Natural killer cell (primary cell): Measurements from ENCODE around the gene HTR4. TPM values are rescaled to one million over a fixed set of nuclear protein-coding genes. Genes with fewer than 3 reads are reported as not detected.
"Not testable (repeated sequence)": the region's sequence is repeated elsewhere in the genome, so short reads cannot be mapped to it uniquely, and the experiment has no call there.

Experiments
- ATAC-seq, 3 donors: fragments of 150-1000 bp in 2 of 3; fragments of 200-7000 bp in 1 of 3; cut with Tn5 transposase; 1 replicate in 1 of 3; 2 replicates in 2 of 3; pipeline ENCODE4 v1.10.0; 2021; ENCODE audit warnings: mild to moderate bottlenecking in 2 of 3, moderate library complexity in 2 of 3
- DNase-seq, 2 donors: peaks; one replicate each; pipeline versions ENCODE4 v3.0.0 to v3.0.0-alpha.2; 2013 to 2021; ENCODE audit warnings: mixed read lengths in 1 of 2
- H3K27ac ChIP-seq: one replicate; pipeline ENCODE4 v1.5.1; 2013; ENCODE audit warnings: mild to moderate bottlenecking, low read length
- H3K27me3 ChIP-seq: one replicate; pipeline ENCODE4 v1.6.1; 2013; ENCODE audit warnings: low read length; ENCODE audit not compliant: control insufficient read depth, insufficient read depth
- H3K36me3 ChIP-seq: one replicate; pipeline ENCODE4 v1.6.1; 2013; ENCODE audit warnings: low read length; ENCODE audit not compliant: control insufficient read depth, insufficient read depth
- H3K4me1 ChIP-seq: one replicate; pipeline ENCODE4 v1.6.1; 2013; ENCODE audit warnings: low read length; ENCODE audit not compliant: control insufficient read depth, insufficient read depth
- H3K4me3 ChIP-seq: one replicate; pipeline ENCODE4 v1.5.1; 2013; ENCODE audit warnings: low read length
- H3K9me3 ChIP-seq: one replicate; pipeline ENCODE4 v1.6.1; 2013; ENCODE audit warnings: low read length; ENCODE audit not compliant: control insufficient read depth, insufficient read depth
- H3K27ac Mint-ChIP-seq, 2 donors: one replicate each; pipeline ENCODE4 v1.8.0; 2022; ENCODE audit warnings: mild to moderate bottlenecking in 2 of 2, mixed read lengths in 2 of 2, moderate library complexity in 1 of 2
- H3K27me3 Mint-ChIP-seq, 2 donors: one replicate each; pipeline ENCODE4 v1.8.0; 2022; ENCODE audit warnings: low read depth in 2 of 2, mixed read lengths in 2 of 2
- H3K36me3 Mint-ChIP-seq: one replicate; pipeline ENCODE4 v1.8.0; 2022; ENCODE audit warnings: mixed read lengths
- H3K4me1 Mint-ChIP-seq, 2 donors: one replicate each; pipeline ENCODE4 v1.8.0; 2022; ENCODE audit warnings: mixed read lengths in 2 of 2
- H3K4me3 Mint-ChIP-seq: one replicate; pipeline ENCODE4 v1.8.0; 2022; ENCODE audit warnings: mild to moderate bottlenecking, moderate library complexity, mixed read lengths
- H3K9me3 Mint-ChIP-seq, 2 donors: one replicate each; pipeline ENCODE4 v1.8.0; 2022; ENCODE audit warnings: mixed read lengths in 2 of 2
- whole genome bisulfite sequencing: methylation state at CpG from one replicate; pipeline ENCODE4 v1.1.7; 2013; ENCODE audit warnings: missing lambda C conversion rate; ENCODE audit not compliant: insufficient coverage; 5-methylcytosine and 5-hydroxymethylcytosine counted together
- intact Hi-C: fragments of 100-400 bp; cut with micrococcal nuclease; formaldehyde crosslinking; loops from one replicate; pipeline ENCODE4 v1.14.2; 2022
- total RNA-seq, 4 donors: library from RNA; stranded (reverse); fragments of 120-200 nt in 1 of 4; gene quantifications; one replicate each; pipeline versions ENCODE4 v1.2.3 to v1.2.4, GENCODE V29; 2013 to 2022
- TF ChIP-seq, protein P1 (sequence below): fragments of 200-600 bp; IDR thresholded peaks from one replicate; pipeline ENCODE4 v1.8.0; 2022; ENCODE audit warnings: antibody characterized with exemption

HTR4 gene
- total RNA-seq, 3 donors from 2014 or later (not counting 1 experiment from before 2014, with no cell fraction given): not detected

DNA sequence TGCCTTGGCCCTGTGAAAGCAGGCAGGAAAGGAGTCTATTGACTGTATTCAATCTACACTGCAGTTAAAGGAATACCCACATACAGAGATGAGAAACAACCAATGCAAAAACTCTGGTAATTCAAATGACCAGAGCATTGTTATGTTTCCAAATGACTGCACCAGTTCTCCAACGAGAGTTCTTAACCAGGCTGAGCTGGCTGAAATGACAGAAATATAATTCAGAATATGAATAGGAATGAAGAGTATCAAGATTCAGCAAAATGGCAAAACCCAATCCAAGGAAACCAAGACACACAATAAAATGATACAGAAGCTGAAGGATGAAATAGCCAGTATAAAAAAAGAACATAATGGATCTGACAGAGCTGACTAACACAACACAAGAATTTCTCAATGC is 119.1 kb downstream of the HTR4 start:
- Mint-ChIP-seq H3K27me3 (peaks cover 33 to 36% of the 10 kb centered on the region in 2 donors), H3K4me3 (no peak overlapping the region)
- TF ChIP-seq, protein P1, sequence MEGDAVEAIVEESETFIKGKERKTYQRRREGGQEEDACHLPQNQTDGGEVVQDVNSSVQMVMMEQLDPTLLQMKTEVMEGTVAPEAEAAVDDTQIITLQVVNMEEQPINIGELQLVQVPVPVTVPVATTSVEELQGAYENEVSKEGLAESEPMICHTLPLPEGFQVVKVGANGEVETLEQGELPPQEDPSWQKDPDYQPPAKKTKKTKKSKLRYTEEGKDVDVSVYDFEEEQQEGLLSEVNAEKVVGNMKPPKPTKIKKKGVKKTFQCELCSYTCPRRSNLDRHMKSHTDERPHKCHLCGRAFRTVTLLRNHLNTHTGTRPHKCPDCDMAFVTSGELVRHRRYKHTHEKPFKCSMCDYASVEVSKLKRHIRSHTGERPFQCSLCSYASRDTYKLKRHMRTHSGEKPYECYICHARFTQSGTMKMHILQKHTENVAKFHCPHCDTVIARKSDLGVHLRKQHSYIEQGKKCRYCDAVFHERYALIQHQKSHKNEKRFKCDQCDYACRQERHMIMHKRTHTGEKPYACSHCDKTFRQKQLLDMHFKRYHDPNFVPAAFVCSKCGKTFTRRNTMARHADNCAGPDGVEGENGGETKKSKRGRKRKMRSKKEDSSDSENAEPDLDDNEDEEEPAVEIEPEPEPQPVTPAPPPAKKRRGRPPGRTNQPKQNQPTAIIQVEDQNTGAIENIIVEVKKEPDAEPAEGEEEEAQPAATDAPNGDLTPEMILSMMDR: no peak

GRCh38 chr5:148532969-148533670 is 121.2 kb downstream of the HTR4 start:
- WGBS: 79% methylated on average over 3 of the region's 5 CpGs
- H3K27ac ChIP-seq: no peak overlapping the region
- H3K27me3 Mint-ChIP-seq: peaks cover 34 to 36% of the 10 kb centered on the region in 2 donors
- H3K36me3 Mint-ChIP-seq: peaks cover 10% of the 10 kb centered on the region
- H3K4me3 Mint-ChIP-seq: no peak overlapping the region
- peaks cover 10% of the 10 kb centered on the region for H3K9me3 ChIP-seq
- no peaks in the 10 kb centered on the region for H3K36me3 ChIP-seq
- TF ChIP-seq, protein P1: no peak
- H3K4me1 ChIP-seq: no peaks in the 10 kb centered on the region
- H3K9me3 Mint-ChIP-seq: peaks cover 3 to 10% of the 10 kb centered on the region in 2 donors
- no peak for ATAC-seq
- DNase-seq: no peak
- H3K27me3 ChIP-seq: no peaks in the 10 kb centered on the region
- no peaks in the 10 kb centered on the region for H3K4me1 Mint-ChIP-seq
- intact Hi-C loops: no loop called here
- H3K27ac Mint-ChIP-seq: no peak overlapping the region
- no peak overlapping the region for H3K4me3 ChIP-seq

More for the DNA sequence above, 119.1 kb downstream of the HTR4 start:
- ATAC-seq (no peak), DNase-seq (no peak)
- H3K27ac ChIP-seq: no peak overlapping the region
- Mint-ChIP-seq H3K36me3 (no peaks in the 10 kb centered on the region), H3K4me1 (no peaks in the 10 kb centered on the region), H3K27ac (no peak overlapping the region), H3K9me3 (peaks cover 3% of the 10 kb centered on the region in 2 donors)
- H3K36me3 ChIP-seq: no peaks in the 10 kb centered on the region
- WGBS: 50% methylated on average over 1 of the region's 1 CpG
- intact Hi-C loops: no loop called here
- H3K9me3 ChIP-seq: peaks cover under 1% of the 10 kb centered on the region
- H3K4me1 ChIP-seq: no peaks in the 10 kb centered on the region
- H3K4me3 ChIP-seq: no peak overlapping the region
- no peaks in the 10 kb centered on the region for H3K27me3 ChIP-seq

DNA sequence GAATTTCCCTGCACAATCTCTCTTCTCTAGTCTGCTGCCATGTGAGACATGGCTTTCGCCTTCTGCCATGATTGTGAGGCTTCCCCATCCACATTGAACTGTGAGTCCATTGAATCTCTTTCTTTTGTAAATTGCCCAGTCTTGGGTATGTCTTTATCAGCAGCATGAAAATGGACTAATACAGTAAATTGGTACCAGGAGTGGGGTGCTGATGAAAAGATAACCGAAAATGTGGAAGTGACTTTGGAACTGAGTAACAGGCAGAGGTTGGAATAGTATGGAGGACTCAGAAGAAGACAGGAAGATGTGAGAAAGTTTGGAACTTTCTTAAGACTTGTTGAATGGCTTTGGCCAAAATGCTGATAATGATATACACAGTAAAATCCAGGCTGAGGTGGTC is 124.9 kb downstream of the HTR4 start:
- H3K27ac Mint-ChIP-seq, H3K4me1 ChIP-seq, DNase-seq, H3K27ac ChIP-seq, H3K4me3 Mint-ChIP-seq, H3K36me3 Mint-ChIP-seq, H3K36me3 ChIP-seq, H3K4me1 Mint-ChIP-seq, intact Hi-C loops, H3K9me3 ChIP-seq, H3K27me3 ChIP-seq, H3K4me3 ChIP-seq, H3K9me3 Mint-ChIP-seq, ATAC-seq: not testable (repeated sequence)
- H3K27me3 Mint-ChIP-seq: peaks cover 6 to 16% of the 10 kb centered on the region in 2 donors
- 100% methylated on average over 2 of the region's 2 CpGs for WGBS

DNA sequence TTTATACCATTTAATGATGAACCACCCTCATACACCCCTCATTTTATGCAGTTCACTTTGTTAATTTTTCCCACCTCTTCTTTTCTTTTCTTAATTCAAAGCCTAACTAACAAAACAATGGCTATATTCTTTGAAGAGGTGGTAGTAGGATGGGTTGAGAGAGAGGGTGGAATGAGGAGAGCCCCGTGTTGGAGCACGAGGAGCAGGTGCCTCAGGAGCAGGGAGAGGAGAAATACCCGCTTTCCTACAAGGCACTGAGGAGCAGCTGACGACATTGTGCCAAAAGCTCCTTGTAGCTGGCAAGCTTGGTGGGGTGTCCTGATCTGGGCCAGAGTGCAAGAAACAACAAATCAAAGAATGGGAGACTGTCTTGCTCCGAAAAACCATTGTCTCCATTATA is 129.6 kb downstream of the HTR4 start:
- H3K9me3 ChIP-seq: peaks cover 7% of the 10 kb centered on the region
- DNase-seq: no peak
- no peaks in the 10 kb centered on the region for H3K4me1 ChIP-seq
- no peak overlapping the region for H3K27ac ChIP-seq
- Mint-ChIP-seq H3K27ac (no peak overlapping the region), H3K9me3 (peaks cover 3 to 5% of the 10 kb centered on the region in 2 donors), H3K27me3 (peaks cover 0 to 16% of the 10 kb centered on the region in 2 donors), H3K4me3 (no peak overlapping the region), H3K4me1 (no peaks in the 10 kb centered on the region), H3K36me3 (peaks cover 6% of the 10 kb centered on the region)
- H3K27me3 ChIP-seq: no peaks in the 10 kb centered on the region
- no peaks in the 10 kb centered on the region for H3K36me3 ChIP-seq
- WGBS: 91% methylated on average over 5 of the region's 5 CpGs
- TF ChIP-seq, protein P1: no peak
- H3K4me3 ChIP-seq: no peak overlapping the region
- intact Hi-C loops: no loop called here
- ATAC-seq: no peak
